ENCODE results near the gene SPO11. TPM values are rescaled to one million over a fixed set of nuclear protein-coding genes. Genes with fewer than 3 reads are reported as not detected.

SPO11 gene
- total RNA-seq, 1 experiment from 2014 or later, result not detected

GRCh38 chr20:57291694-57292093 is 37.9 kb upstream of the SPO11 start:
- H3K27me3 ChIP-seq (ENCODE audit: insufficient read depth, low read length), result no peaks in the 10 kb centered on the region
- H3K23me2 ChIP-seq (ENCODE audit: insufficient read length, low read depth, low read length, poor library complexity, severe bottlenecking), result no peaks in the 10 kb centered on the region
- no peak overlapping the region for H2AFZ ChIP-seq (ENCODE audit: low read length)
- H3K4me3 Mint-ChIP-seq, result no peak overlapping the region; a peak in 1 of 5 replicates
- H3K27ac Mint-ChIP-seq, result no peak overlapping the region
- no peak overlapping the region for H2BK5ac ChIP-seq (ENCODE audit: insufficient read length, low read length)
- no peak overlapping the region for H4K91ac ChIP-seq (ENCODE audit: insufficient read length, low read depth, low read length)
- no peaks in the 10 kb centered on the region; a peak in 1 of 7 replicates for H3K36me3 Mint-ChIP-seq (ENCODE audit: insufficient read depth in 1 of 3, low read depth in 3 of 3)
- no CpG with 5 or more reads among the region's 6 CpGs for WGBS (ENCODE audit: extremely low coverage, insufficient read length, low lambda C conversion rate)
- no peak overlapping the region for H3K4me2 ChIP-seq (ENCODE audit: insufficient read depth, insufficient read length, low read length)
- 0 out of 2 replicates have a peak, but pooled peaks cover 1% of the 10 kb centered on the region for H3K4me1 ChIP-seq (ENCODE audit: insufficient read depth, low read length)
- no peaks in the 10 kb centered on the region for H4K20me1 ChIP-seq (ENCODE audit: control insufficient read depth, insufficient read depth, insufficient read length)
- H3K9me3 Mint-ChIP-seq, result no peaks in the 10 kb centered on the region; a peak in 1 of 5 replicates
- H3K79me2 ChIP-seq (ENCODE audit: insufficient read depth, low read length), result no peaks in the 10 kb centered on the region
- no peaks in the 10 kb centered on the region for H3K79me1 ChIP-seq (ENCODE audit: insufficient read depth, low read depth, low read length, poor library complexity, severe bottlenecking)
- no peak overlapping the region for H2AK5ac ChIP-seq (ENCODE audit: insufficient read length, low read length)
- H3K14ac ChIP-seq (ENCODE audit: insufficient read depth, low read length), result no peak overlapping the region
- no peak overlapping the region for H3T11ph ChIP-seq (ENCODE audit: low read length)
- H3K4ac ChIP-seq (ENCODE audit: low read depth, low read length), result no peak overlapping the region
- H3K27me3 Mint-ChIP-seq (ENCODE audit: low read depth), result peaks cover 10% of the 10 kb centered on the region
- no peak overlapping the region for H3K23ac ChIP-seq (ENCODE audit: insufficient read length, low read depth, low read length)
- no peak overlapping the region for H4K8ac ChIP-seq (replicated peaks; ENCODE audit: insufficient read length, low read depth, low read length)
- no peak overlapping the region for H3K56ac ChIP-seq (ENCODE audit: insufficient read length, low read depth, low read length)
- H4K5ac ChIP-seq (ENCODE audit: insufficient read length, low read depth, low read length), result no peak overlapping the region
- no peaks in the 10 kb centered on the region for H3K9me3 ChIP-seq (ENCODE audit: control insufficient read depth, low read depth, low read length)
- TF ChIP-seq, protein P1, sequence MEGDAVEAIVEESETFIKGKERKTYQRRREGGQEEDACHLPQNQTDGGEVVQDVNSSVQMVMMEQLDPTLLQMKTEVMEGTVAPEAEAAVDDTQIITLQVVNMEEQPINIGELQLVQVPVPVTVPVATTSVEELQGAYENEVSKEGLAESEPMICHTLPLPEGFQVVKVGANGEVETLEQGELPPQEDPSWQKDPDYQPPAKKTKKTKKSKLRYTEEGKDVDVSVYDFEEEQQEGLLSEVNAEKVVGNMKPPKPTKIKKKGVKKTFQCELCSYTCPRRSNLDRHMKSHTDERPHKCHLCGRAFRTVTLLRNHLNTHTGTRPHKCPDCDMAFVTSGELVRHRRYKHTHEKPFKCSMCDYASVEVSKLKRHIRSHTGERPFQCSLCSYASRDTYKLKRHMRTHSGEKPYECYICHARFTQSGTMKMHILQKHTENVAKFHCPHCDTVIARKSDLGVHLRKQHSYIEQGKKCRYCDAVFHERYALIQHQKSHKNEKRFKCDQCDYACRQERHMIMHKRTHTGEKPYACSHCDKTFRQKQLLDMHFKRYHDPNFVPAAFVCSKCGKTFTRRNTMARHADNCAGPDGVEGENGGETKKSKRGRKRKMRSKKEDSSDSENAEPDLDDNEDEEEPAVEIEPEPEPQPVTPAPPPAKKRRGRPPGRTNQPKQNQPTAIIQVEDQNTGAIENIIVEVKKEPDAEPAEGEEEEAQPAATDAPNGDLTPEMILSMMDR (conservative IDR thresholded peaks at IDR 0.05), result no peak
- H2BK120ac ChIP-seq (ENCODE audit: low read depth, low read length, poor library complexity, severe bottlenecking), result no peak overlapping the region
- H2BK12ac ChIP-seq (ENCODE audit: insufficient read length, low read depth, low read length), result no peak overlapping the region
- H2BK15ac ChIP-seq (ENCODE audit: low read depth, low read length), result no peak overlapping the region
- H2BK20ac ChIP-seq (ENCODE audit: low read depth, low read length, poor library complexity, severe bottlenecking), result no peak overlapping the region
- peaks cover 35 to 53% of the 10 kb centered on the region in 2 experiments for H3K4me1 Mint-ChIP-seq
- H3K27ac ChIP-seq (ENCODE audit: insufficient read length, low read depth, low read length), result no peak overlapping the region
- no peak for DNase-seq
- H3K18ac ChIP-seq (ENCODE audit: insufficient read length, low read depth, low read length), result no peak overlapping the region
- H3K9ac ChIP-seq (ENCODE audit: extremely low read depth, insufficient read length, low read length), result no peak overlapping the region

Data from H9 (cell line).